Calu3 (cell line): Measurements from ENCODE around the gene RIMS3. TPM values are rescaled to one million over a fixed set of nuclear protein-coding genes. Genes with fewer than 3 reads are reported as not detected.
"Not testable (repeated sequence)": the region's sequence is repeated elsewhere in the genome, so short reads cannot be mapped to it uniquely, and the experiment has no call there.

Experiments
- BruUV-seq: library from RNA; stranded (reverse); fragments of 400-500 nt; replicated peaks from 2 replicates; lab custom pipeline; 2021; lab: Mats Ljungman, UMichigan
- CTCF ChIA-PET: fragments of 300-600 bp; sonication (Branson Sonifier 250); formaldehyde crosslinking; loops from one replicate; lab custom pipeline; 2022; ENCODE audit warnings: antibody characterized with exemption; lab: Charles Lee
- DNase-seq: peaks from one replicate; pipeline ENCODE4 v3.0.0; 2022
- H3K27ac Mint-ChIP-seq: one replicate; pipeline ENCODE4 v1.8.0; 2022; ENCODE audit warnings: mixed read lengths; ENCODE audit not compliant: unreplicated experiment
- H3K27me3 Mint-ChIP-seq: one replicate; pipeline ENCODE4 v1.8.0; 2022; ENCODE audit warnings: mixed read lengths; ENCODE audit not compliant: unreplicated experiment
- H3K36me3 Mint-ChIP-seq: one replicate; pipeline ENCODE4 v1.8.0; 2022; ENCODE audit warnings: mild to moderate bottlenecking, moderate library complexity, mixed read lengths; ENCODE audit not compliant: insufficient read depth, unreplicated experiment
- H3K4me1 Mint-ChIP-seq: one replicate; pipeline ENCODE4 v1.8.0; 2022; ENCODE audit warnings: mild to moderate bottlenecking, low read depth, mixed read lengths; ENCODE audit not compliant: unreplicated experiment
- H3K4me3 Mint-ChIP-seq: one replicate; pipeline ENCODE4 v1.8.0; 2022; ENCODE audit warnings: mild to moderate bottlenecking, low read depth, moderate library complexity, mixed read lengths; ENCODE audit not compliant: unreplicated experiment
- H3K9me3 Mint-ChIP-seq: one replicate; pipeline ENCODE4 v1.8.0; 2022; ENCODE audit warnings: low read depth, mixed read lengths; ENCODE audit not compliant: unreplicated experiment
- CTCF ChIP-seq: fragments of 200-600 bp; IDR thresholded peaks from one replicate; pipeline ENCODE4 v1.8.0; 2022; ENCODE audit warnings: antibody characterized with exemption; ENCODE audit not compliant: unreplicated experiment
- intact Hi-C: fragments of 100-400 bp; cut with micrococcal nuclease; formaldehyde crosslinking; loops from one replicate; pipeline ENCODE4 v1.10.0; 2022; ENCODE audit not compliant: unreplicated experiment
- total RNA-seq: library from RNA; stranded (reverse); gene quantifications from 2 replicates; pipeline ENCODE4 v1.2.3, GENCODE V29; 2022

Gene RIMS3
- total RNA-seq, 1 experiment from 2014 or later = 1.3 TPM

- Mint-ChIP-seq H3K4me1 (peaks cover 27% of the 10 kb centered on the region), H3K4me3 (no peak overlapping the region), H3K27ac (no peak overlapping the region), H3K36me3 (peaks cover 24% of the 10 kb centered on the region), H3K9me3 (no peaks in the 10 kb centered on the region), H3K27me3 (no peaks in the 10 kb centered on the region)
- DNase-seq = no peak
- no TSS peak for BruUV-seq
- intact Hi-C loops = no loop called here
- CTCF ChIA-PET = no interaction called here
- TF ChIP-seq CTCF = no peak
Measured at GRCh38 chr1:40706626-40707025, 41.1 kb upstream of the RIMS3 start.

- BruUV-seq = no TSS peak
- Mint-ChIP-seq H3K27me3 (no peaks in the 10 kb centered on the region), H3K36me3 (peaks cover 14% of the 10 kb centered on the region), H3K4me3 (no peak overlapping the region), H3K4me1 (peaks cover 12% of the 10 kb centered on the region), H3K9me3 (no peaks in the 10 kb centered on the region), H3K27ac (no peak overlapping the region)
- DNase-seq = no peak
- intact Hi-C loops = no loop called here
- CTCF ChIA-PET = interaction anchor here (0.6 to 0.7 kb wide), 2 partner anchors 119 to 1376 kb away, joined by 3 read pairs; no protein-coding TSS in a partner anchor
- no peak for TF ChIP-seq CTCF
Measured at GRCh38 chr1:40704817-40705733, 39.6 kb upstream of the RIMS3 start.

GRCh38 chr1:40703316-40703715 is 37.8 kb upstream of the RIMS3 start:
- H3K27ac Mint-ChIP-seq = no peak overlapping the region

GRCh38 chr1:40702810-40703209 is 37.3 kb upstream of the RIMS3 start:
- CTCF ChIA-PET = interaction anchor here (0.7 to 2.3 kb wide), 4 partner anchors 9 to 237 kb away, joined by 3 to 16 read pairs (median 4); no protein-coding TSS in a partner anchor
- H3K27ac Mint-ChIP-seq, H3K36me3 Mint-ChIP-seq, BruUV-seq, H3K4me3 Mint-ChIP-seq, H3K27me3 Mint-ChIP-seq, H3K4me1 Mint-ChIP-seq, intact Hi-C loops, H3K9me3 Mint-ChIP-seq, DNase-seq: not testable (repeated sequence)

More at GRCh38 chr1:40703316-40703715, 37.8 kb upstream of the RIMS3 start:
- BruUV-seq = no TSS peak
- no peak for TF ChIP-seq CTCF
- no peaks in the 10 kb centered on the region for H3K36me3 Mint-ChIP-seq
- no peaks in the 10 kb centered on the region for H3K27me3 Mint-ChIP-seq
- CTCF ChIA-PET = interaction anchor here (0.7 to 2.3 kb wide), 5 partner anchors 10 to 451 kb away, joined by 3 to 16 read pairs (median 3); no protein-coding TSS in a partner anchor
- intact Hi-C loops = no loop called here
- peaks cover 1% of the 10 kb centered on the region for H3K4me1 Mint-ChIP-seq
- DNase-seq = no peak
- no peaks in the 10 kb centered on the region for H3K9me3 Mint-ChIP-seq
- no peak overlapping the region for H3K4me3 Mint-ChIP-seq

GRCh38 chr1:40701684-40702083 is 36.2 kb upstream of the RIMS3 start:
- H3K27ac Mint-ChIP-seq = no peak overlapping the region
- no peak for TF ChIP-seq CTCF
- H3K4me3 Mint-ChIP-seq = no peak overlapping the region
- no TSS peak for BruUV-seq
- no peaks in the 10 kb centered on the region for H3K4me1 Mint-ChIP-seq
- no peak for DNase-seq
- no peaks in the 10 kb centered on the region for H3K9me3 Mint-ChIP-seq
- intact Hi-C loops = no loop called here
- no peaks in the 10 kb centered on the region for H3K36me3 Mint-ChIP-seq
- H3K27me3 Mint-ChIP-seq = no peaks in the 10 kb centered on the region
- CTCF ChIA-PET = no interaction called here
